ENCODE measurements around the gene RPL41.
"Not testable (repeated sequence)": the region's sequence is repeated elsewhere in the genome, so short reads cannot be mapped to it uniquely, and the experiment has no call there.

DNA sequence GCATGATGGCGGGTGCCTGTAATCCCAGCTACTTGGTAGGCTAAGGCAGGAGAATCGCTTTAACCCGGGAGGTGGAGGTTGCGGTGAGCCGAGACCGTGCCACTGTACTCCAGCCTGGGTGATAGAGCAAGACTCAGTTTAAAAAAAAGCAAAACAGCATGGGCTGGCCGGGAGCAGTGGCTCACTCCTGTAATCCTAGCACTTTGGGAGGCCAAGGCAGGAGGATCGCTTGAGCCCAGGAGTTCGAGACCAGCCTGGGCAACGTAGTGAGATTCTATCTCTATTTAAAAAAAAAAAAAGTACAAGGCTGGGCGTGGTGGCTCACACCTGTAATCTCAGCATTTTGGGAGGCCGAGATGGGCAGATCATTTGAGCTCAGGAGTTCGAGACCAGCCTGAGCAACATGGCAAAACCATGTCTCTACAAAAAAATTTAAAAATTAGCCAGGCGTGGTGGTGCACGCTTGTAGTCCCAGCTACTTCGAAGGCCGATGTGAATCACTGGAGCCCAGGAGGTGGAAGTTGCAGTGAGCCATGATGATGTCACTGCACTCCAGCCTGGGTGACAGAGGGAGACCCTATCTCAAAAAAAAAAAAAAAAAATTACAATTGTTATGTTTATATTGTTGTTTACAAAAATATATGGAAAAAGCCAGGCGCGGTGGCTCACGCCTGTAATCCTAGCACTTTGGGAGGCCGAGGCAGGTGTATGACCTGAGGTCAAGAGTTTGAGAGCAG, 40.2 kb downstream of the RPL41 start:
- TF ChIP-seq, protein P1, sequence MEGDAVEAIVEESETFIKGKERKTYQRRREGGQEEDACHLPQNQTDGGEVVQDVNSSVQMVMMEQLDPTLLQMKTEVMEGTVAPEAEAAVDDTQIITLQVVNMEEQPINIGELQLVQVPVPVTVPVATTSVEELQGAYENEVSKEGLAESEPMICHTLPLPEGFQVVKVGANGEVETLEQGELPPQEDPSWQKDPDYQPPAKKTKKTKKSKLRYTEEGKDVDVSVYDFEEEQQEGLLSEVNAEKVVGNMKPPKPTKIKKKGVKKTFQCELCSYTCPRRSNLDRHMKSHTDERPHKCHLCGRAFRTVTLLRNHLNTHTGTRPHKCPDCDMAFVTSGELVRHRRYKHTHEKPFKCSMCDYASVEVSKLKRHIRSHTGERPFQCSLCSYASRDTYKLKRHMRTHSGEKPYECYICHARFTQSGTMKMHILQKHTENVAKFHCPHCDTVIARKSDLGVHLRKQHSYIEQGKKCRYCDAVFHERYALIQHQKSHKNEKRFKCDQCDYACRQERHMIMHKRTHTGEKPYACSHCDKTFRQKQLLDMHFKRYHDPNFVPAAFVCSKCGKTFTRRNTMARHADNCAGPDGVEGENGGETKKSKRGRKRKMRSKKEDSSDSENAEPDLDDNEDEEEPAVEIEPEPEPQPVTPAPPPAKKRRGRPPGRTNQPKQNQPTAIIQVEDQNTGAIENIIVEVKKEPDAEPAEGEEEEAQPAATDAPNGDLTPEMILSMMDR (IDR thresholded peaks at IDR 0.05): not testable (repeated sequence)
- TF ChIP-seq POLR2A (IDR thresholded peaks at IDR 0.05): not testable (repeated sequence)

All from heart left ventricle (tissue), 13 donors.